Adipocyte (in vitro differentiated cells): ENCODE data around the gene PPM1L.

Experiments used
- DNase-seq: peaks from one replicate; pipeline ENCODE4 v3.0.0-alpha.2; 2015; ENCODE audit warnings: low read depth
- H3K27me3 ChIP-seq: replicated peaks from 2 replicates; pipeline ENCODE4 v1.7.0; 2013; ENCODE audit warnings: mild to moderate bottlenecking, low read length, moderate library complexity; ENCODE audit not compliant: control insufficient read depth, insufficient read depth
- H3K36me3 ChIP-seq: 2 replicates; pipeline ENCODE4 v1.7.0; 2013; ENCODE audit warnings: low read length, mild to moderate bottlenecking, moderate library complexity; ENCODE audit not compliant: control insufficient read depth, insufficient read depth, severe bottlenecking
- H3K4me1 ChIP-seq: 2 replicates; pipeline ENCODE4 v1.7.0; 2013; ENCODE audit warnings: mild to moderate bottlenecking, low read length, moderate library complexity; ENCODE audit not compliant: control insufficient read depth, insufficient read depth
- H3K4me3 ChIP-seq: 2 replicates; pipeline ENCODE4 v1.7.0; 2013; ENCODE audit warnings: mild to moderate bottlenecking, low read length, moderate library complexity
- H3K9ac ChIP-seq: 2 replicates; pipeline ENCODE4 v1.7.0; 2013; ENCODE audit warnings: mild to moderate bottlenecking, low read length, moderate library complexity
- H3K9me3 ChIP-seq: 2 replicates; pipeline ENCODE4 v1.7.0; 2013; ENCODE audit warnings: mild to moderate bottlenecking, low read length, moderate library complexity; ENCODE audit not compliant: control insufficient read depth

The PPM1L gene

DNA sequence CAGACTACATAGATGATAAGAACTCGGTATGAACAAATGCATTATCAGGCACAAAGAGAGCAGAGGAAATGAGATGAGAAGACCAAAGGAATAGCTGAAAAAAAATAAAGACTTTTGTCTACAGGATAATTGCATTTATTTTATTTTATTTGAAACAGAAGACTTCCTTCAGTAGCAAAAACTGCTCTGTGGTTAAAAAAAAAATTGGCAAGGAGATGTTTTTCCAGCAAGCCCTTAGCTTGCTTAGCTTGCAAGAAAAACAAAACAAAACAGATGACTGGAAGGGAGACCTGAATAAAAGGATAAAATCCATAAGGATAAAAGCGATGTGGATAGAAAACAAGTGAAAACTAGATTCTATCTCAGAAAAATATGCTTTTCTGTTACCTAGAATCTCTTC is 9.1 kb upstream of the PPM1L start:
- H3K27me3 ChIP-seq = no peaks in the 10 kb centered on the region
- no peaks in the 10 kb centered on the region for H3K36me3 ChIP-seq
- no peak overlapping the region for H3K9ac ChIP-seq
- H3K4me1 ChIP-seq = no peaks in the 10 kb centered on the region
- H3K9me3 ChIP-seq = no peaks in the 10 kb centered on the region
- no peak for DNase-seq
- no peak overlapping the region for H3K4me3 ChIP-seq

DNA sequence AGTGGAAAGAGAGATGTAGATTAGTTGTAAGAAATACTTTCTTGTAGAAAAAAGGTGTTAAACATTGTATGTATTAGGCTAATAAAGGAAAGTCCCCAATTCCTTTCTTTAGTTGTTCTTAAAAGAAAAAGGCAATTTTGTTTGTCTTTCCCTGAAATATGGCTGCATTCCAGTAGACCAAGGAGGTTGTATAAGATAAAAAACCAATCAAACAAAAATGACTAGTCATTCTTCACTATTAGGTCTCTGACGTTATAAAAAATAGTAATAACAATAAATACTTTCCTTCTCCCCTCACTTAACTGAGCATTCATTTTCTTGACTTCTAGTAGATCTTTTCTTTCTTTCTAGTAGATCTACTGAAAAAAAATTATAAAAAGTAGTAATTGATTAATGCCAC is 8.6 kb upstream of the PPM1L start:
- Histone ChIP-seq H3K4me1 (no peaks in the 10 kb centered on the region), H3K36me3 (no peaks in the 10 kb centered on the region), H3K4me3 (no peak overlapping the region), H3K27me3 (no peaks in the 10 kb centered on the region), H3K9me3 (no peaks in the 10 kb centered on the region), H3K9ac (no peak overlapping the region)
- no peak for DNase-seq

- Histone ChIP-seq H3K4me3 (no peak overlapping the region), H3K9me3 (no peaks in the 10 kb centered on the region), H3K9ac (no peak overlapping the region), H3K4me1 (no peaks in the 10 kb centered on the region), H3K27me3 (no peaks in the 10 kb centered on the region), H3K36me3 (no peaks in the 10 kb centered on the region)
- DNase-seq = no peak
These were observed 7.8 kb upstream of the PPM1L start for GRCh38 chr3:160748231-160748630.

DNA sequence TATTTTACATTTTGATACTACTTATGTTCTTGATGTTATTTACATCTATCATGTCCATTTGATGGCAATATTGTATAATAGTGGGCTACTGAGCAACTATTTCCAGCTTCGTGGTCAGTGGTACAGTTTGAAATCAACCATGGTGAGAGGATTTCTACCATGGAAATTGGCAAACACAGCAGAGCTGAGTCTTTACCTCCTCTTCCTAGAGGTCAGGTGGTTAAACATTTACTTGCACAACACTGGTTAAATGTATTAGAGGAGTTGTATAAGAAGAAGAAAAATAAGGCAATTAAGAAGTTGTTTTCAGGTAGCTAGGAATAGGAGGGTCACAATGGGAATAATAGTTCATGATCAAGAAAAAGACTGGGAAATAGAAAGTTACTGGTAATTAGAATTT is 7.2 kb upstream of the PPM1L start:
- Histone ChIP-seq H3K36me3 (no peaks in the 10 kb centered on the region), H3K4me1 (peaks cover 1% of the 10 kb centered on the region), H3K4me3 (no peak overlapping the region), H3K27me3 (no peaks in the 10 kb centered on the region), H3K9me3 (no peaks in the 10 kb centered on the region), H3K9ac (no peak overlapping the region)
- no peak for DNase-seq

DNA sequence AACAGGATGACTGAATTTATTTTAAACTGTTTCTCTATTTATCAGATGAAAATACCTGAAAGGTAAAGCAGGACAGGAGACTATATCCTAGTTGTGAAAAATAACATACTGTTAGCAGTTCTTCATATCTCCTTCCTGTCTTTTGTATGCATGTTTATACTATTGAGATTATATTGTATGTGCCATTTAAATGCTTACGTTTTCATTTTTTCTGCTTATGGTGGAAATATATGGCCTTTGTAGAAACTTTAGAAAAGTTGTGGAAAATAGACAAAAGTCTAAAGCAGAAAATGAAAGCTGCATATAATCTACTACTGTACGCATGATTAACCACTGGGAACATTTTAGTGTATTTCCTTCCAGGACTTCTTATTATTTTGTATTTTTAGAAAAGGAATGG is 2.1 kb upstream of the PPM1L start:
- no peaks in the 10 kb centered on the region for H3K9me3 ChIP-seq
- peaks cover 22% of the 10 kb centered on the region for H3K4me1 ChIP-seq
- H3K36me3 ChIP-seq = no peaks in the 10 kb centered on the region
- H3K27me3 ChIP-seq = peaks cover 15% of the 10 kb centered on the region
- H3K4me3 ChIP-seq = peak overlapping the region; percentile 97
- H3K9ac ChIP-seq = peak overlapping the region; percentile 93
- DNase-seq = no peak

GRCh38 chr3:160754371-160754854 is 1.6 kb upstream of the PPM1L start:
- no peaks in the 10 kb centered on the region for H3K9me3 ChIP-seq
- peak overlapping the region; percentile 93 for H3K9ac ChIP-seq
- no peaks in the 10 kb centered on the region for H3K36me3 ChIP-seq
- peaks cover 22% of the 10 kb centered on the region for H3K4me1 ChIP-seq
- H3K4me3 ChIP-seq = peak overlapping the region; percentile 97
- H3K27me3 ChIP-seq = peaks cover 15% of the 10 kb centered on the region
- peak; percentile 65 for DNase-seq

- Histone ChIP-seq H3K36me3 (no peaks in the 10 kb centered on the region), H3K9ac (peak overlapping the region; percentile 93), H3K4me1 (peaks cover 22% of the 10 kb centered on the region), H3K4me3 (peak overlapping the region; percentile 97), H3K27me3 (peaks cover 15% of the 10 kb centered on the region), H3K9me3 (no peaks in the 10 kb centered on the region)
- peak; percentile 97 for DNase-seq
These were observed 930 bp upstream of the PPM1L start for GRCh38 chr3:160754855-160755747.

- H3K27me3 ChIP-seq = peaks cover 15% of the 10 kb centered on the region
- no peak for DNase-seq
- H3K9ac ChIP-seq = no peak overlapping the region
- no peaks in the 10 kb centered on the region for H3K9me3 ChIP-seq
- no peaks in the 10 kb centered on the region for H3K36me3 ChIP-seq
- peak overlapping the region; percentile 97 for H3K4me3 ChIP-seq
- H3K4me1 ChIP-seq = peaks cover 22% of the 10 kb centered on the region
These were observed 1.4 kb downstream of the PPM1L start for GRCh38 chr3:160757233-160758106.

- peaks cover 15% of the 10 kb centered on the region for H3K27me3 ChIP-seq
- no peaks in the 10 kb centered on the region for H3K36me3 ChIP-seq
- no peaks in the 10 kb centered on the region for H3K9me3 ChIP-seq
- H3K4me3 ChIP-seq = no peak overlapping the region
- peaks cover 18% of the 10 kb centered on the region for H3K4me1 ChIP-seq
- no peak for DNase-seq
- H3K9ac ChIP-seq = no peak overlapping the region
These were observed 3.0 kb downstream of the PPM1L start for GRCh38 chr3:160758929-160759577.

DNA sequence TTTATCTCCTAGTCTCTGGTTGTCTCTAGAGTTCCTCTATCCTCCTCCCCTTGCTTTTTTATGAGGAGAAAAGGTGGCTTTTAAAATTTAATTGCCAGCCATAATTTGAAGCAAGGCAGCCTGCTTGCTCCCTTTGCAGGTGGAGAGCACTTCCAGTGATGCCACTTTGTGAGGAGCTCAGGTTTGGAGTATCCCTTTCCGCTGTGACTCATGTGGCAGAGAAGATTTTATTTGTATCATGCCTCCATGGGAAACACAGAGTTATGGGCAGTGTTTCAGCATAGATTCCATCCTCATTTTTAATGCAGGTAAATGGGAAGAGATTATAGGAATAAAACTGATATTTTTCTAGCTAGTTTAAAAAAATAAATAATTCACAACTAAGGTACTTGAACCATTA is 7.0 kb downstream of the PPM1L start:
- H3K27me3 ChIP-seq = peaks cover under 1% of the 10 kb centered on the region

GRCh38 chr3:160765211-160765610 is 9.2 kb downstream of the PPM1L start:
- no peaks in the 10 kb centered on the region for H3K27me3 ChIP-seq
- no peak overlapping the region for H3K4me3 ChIP-seq
- H3K9ac ChIP-seq = no peak overlapping the region
- no peaks in the 10 kb centered on the region for H3K9me3 ChIP-seq
- no peaks in the 10 kb centered on the region for H3K36me3 ChIP-seq
- no peaks in the 10 kb centered on the region for H3K4me1 ChIP-seq
- DNase-seq = no peak

More for the DNA sequence above, 7.0 kb downstream of the PPM1L start:
- Histone ChIP-seq H3K4me3 (no peak overlapping the region), H3K9ac (no peak overlapping the region), H3K9me3 (no peaks in the 10 kb centered on the region), H3K4me1 (no peaks in the 10 kb centered on the region), H3K36me3 (no peaks in the 10 kb centered on the region)
- DNase-seq = no peak
